Activated T-cell treated with anti-CD3 and anti-CD28 coated beads, Interleukin-2, amount 50 U/mL, for 48 hours (primary cell): ENCODE measurements around the gene TEAD1.
"Not testable (repeated sequence)": the region's sequence is repeated elsewhere in the genome, so short reads cannot be mapped to it uniquely, and the experiment has no call there.

Experiments used
- DNase-seq, 2 experiments: peaks; one replicate each; pipeline ENCODE4 v3.0.0-alpha.2; 2020

TEAD1 gene

GRCh38 chr11:12745787-12746186 is 71.6 kb downstream of the TEAD1 start:
- DNase-seq = no peak

GRCh38 chr11:12746593-12747097 is 72.4 kb downstream of the TEAD1 start:
- DNase-seq = no peak

- no peak for DNase-seq
Measured at GRCh38 chr11:12748561-12748960, 74.3 kb downstream of the TEAD1 start.

GRCh38 chr11:12749442-12749841 is 75.2 kb downstream of the TEAD1 start:
- DNase-seq = no peak

DNA sequence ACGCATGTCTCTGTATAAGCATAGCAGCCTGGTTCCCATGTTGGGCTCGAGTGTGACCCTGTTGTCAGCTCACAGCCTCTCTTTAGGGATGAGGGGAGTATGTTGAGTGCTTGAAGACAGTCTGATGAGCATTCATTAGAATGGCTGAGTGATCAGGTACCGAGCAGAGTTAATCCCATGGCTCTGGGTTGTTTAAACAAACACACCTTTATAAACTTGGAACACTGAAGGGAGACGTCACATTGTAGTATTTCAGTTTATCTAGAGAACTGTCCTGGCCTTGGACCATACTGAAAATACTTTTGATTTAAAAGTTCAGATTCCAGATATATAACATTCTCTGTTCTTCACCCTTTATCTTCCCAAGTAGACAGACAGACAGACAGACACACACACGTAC is 76.0 kb downstream of the TEAD1 start:
- no peak for DNase-seq

DNA sequence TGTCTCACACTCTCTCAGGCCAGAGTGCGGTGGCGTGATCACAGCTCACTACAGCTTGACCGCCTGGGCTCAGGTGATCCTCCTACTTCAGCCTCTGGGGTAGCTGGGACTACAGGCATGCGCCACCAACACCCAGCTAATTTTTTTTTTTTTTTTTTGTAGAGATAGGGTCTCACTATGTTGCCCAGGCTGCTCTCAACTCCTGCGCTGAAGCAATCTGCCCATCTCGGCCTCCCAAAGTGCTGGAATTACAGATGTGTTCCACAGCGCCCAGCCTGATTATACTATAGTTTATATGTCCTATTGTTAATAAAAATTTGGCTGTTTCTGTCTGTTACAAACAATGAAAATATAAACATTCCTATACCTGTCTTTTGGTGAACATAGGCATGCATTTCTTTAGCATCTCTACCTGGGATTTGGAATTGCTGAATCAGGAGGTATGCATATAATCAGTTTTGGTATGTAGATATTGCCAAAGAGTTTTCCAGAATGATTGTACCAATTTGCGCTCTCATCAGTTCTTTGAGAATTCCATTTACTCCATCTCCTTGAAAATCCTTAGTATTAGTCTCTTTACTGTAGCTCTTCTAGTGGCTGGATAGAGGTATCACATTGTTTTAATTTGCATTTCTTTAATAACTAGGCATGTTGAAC is 78.8 kb downstream of the TEAD1 start:
- DNase-seq = no peak

GRCh38 chr11:12754021-12754420 is 79.8 kb downstream of the TEAD1 start:
- no peak for DNase-seq

DNA sequence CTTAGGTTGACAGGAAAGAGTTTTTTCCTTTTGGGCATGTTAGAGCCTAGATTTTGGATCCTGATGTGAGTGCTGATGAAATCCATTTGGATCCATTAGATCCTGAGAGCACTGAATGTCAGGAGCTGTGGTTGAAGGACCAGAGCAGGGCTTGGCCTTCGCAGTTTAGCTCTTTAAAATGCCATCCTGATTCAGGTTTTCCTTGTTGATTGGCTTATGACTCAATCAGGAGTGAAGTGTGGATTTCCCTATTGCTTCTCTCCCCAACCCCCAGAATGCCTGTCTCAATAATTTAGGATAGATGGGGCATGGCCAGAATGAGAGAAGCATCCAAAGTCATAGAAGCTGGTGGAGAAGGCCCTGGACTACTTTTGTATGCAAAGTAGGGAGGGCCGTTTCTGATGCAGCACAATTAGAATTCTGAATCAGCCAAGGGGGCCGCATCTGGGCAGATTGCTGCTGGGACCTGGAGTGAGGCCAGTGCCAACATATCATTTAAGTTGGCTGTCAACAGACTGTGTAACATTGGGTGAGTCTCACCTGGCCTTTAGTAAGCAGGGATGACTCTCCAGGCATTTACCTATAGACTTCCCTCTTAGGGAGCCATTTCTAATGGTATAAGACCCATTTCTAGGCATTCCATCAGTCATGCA is 80.5 kb downstream of the TEAD1 start:
- DNase-seq = no peak

DNA sequence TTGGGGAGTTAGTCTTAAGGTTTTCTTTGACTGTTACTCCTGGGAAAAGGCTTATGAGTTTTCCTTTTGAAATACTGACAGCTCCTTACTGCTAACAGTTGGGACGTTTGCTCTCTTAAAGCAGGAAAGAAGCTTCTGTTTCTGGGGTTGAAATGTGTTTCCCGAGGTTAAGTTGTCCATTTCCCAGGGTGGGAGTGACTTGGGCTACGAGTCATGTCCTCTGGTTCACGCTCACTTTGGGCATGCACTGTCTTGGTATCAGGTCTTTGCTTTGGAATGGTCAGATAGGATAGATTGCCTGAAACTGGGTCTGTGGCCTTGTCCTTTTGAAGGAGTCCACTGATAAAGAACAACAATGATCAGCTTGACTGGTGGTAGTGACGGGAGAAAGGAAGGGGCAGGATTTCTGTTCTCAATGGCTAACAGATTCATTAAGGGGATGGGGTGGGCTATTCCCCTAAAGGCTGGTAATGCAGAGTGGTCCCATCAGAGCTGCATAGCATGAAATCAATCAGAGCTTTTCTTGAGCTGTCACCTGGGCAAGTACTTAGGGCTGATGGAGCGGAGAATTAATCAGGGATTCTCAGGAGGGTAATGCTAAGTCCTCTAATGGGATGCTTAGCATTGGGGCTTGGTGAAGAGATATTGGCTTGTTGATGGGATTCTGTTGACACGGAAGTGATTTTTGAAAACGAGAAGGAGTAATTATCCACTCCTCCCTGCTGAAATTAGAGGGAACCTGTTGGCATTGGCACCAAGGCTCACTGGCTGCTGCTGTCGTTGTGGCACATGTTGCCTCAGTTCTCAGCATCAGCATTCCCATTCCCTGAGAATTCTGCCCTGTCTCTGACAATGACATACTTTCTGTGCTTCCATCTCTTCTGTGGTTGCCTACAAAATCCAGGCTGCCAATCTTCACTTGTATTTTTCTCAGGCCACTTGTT is 81.6 kb downstream of the TEAD1 start:
- DNase-seq = no peak

GRCh38 chr11:12756454-12756806 is 82.2 kb downstream of the TEAD1 start:
- no peak for DNase-seq

DNA sequence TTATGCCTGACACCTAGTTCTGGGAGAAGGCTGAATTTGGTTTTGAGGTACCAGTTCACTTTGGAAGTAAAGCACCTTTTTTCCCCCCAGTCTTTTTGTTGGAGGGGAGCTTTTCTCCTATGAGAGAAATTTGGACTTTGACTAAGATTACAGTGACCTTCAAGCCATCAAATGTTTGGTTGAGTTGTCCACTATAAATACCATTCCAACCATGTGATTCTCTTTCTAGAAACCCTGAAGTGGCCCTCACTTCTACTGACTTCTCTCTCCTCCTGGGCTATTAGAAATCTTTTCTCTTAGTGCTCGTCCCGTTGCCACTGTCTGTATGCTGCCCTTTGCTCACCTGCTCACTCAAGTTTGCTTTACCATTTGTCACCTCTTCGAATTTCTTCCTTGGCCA is 82.6 kb downstream of the TEAD1 start:
- DNase-seq = no peak

DNA sequence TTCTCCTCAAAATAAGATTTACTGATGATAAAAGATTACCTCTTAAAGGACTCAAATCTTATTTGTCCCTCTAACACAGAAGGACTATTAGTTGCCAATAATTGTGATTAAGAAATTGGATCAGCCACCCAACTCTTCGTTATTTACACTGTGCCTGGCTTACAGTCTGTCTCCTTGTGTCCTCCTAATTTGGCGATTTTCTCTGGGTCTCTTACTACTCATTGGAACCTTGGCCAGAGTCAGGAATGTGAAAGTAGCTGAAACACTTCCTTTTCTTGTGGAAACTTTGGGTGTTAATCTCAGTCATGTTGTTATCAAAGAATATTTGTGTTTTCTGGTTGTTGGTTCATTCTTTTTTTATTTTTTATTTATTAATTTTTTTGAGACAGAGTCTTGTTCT is 83.2 kb downstream of the TEAD1 start:
- DNase-seq = no peak

- DNase-seq = not testable (repeated sequence)
Measured at GRCh38 chr11:12758117-12758516, 83.9 kb downstream of the TEAD1 start.

GRCh38 chr11:12761029-12761428 is 86.8 kb downstream of the TEAD1 start:
- no peak for DNase-seq

- no peak for DNase-seq
Measured at GRCh38 chr11:12762278-12762677, 88.1 kb downstream of the TEAD1 start.

- DNase-seq = no peak
Measured at GRCh38 chr11:12762696-12763324, 88.6 kb downstream of the TEAD1 start.

- no peak for DNase-seq
Measured at GRCh38 chr11:12764187-12764914, 90.1 kb downstream of the TEAD1 start.

- no peak for DNase-seq
Measured at GRCh38 chr11:12765428-12765827, 91.2 kb downstream of the TEAD1 start.

DNA sequence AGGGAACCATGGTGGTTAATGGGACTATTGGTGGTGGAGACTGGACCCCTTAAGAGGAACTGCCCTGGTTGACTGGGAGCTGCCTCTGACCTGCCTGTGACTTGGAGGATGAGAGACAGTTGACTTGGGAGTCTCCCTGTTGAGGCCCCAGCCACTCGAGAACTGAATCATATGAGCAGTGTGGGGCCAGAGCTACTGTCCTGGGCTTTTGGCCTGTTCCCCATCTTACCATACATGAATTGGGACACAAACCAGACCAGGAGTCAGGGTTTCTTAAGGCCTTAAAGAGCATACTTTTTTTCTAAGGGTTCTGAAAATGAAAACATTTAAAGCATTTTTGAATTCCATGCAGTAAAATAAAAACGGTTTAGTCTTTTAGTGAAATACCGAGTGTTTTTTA is 92.8 kb downstream of the TEAD1 start:
- no peak for DNase-seq

- no peak for DNase-seq
Measured at GRCh38 chr11:12767577-12767976, 93.4 kb downstream of the TEAD1 start.

DNA sequence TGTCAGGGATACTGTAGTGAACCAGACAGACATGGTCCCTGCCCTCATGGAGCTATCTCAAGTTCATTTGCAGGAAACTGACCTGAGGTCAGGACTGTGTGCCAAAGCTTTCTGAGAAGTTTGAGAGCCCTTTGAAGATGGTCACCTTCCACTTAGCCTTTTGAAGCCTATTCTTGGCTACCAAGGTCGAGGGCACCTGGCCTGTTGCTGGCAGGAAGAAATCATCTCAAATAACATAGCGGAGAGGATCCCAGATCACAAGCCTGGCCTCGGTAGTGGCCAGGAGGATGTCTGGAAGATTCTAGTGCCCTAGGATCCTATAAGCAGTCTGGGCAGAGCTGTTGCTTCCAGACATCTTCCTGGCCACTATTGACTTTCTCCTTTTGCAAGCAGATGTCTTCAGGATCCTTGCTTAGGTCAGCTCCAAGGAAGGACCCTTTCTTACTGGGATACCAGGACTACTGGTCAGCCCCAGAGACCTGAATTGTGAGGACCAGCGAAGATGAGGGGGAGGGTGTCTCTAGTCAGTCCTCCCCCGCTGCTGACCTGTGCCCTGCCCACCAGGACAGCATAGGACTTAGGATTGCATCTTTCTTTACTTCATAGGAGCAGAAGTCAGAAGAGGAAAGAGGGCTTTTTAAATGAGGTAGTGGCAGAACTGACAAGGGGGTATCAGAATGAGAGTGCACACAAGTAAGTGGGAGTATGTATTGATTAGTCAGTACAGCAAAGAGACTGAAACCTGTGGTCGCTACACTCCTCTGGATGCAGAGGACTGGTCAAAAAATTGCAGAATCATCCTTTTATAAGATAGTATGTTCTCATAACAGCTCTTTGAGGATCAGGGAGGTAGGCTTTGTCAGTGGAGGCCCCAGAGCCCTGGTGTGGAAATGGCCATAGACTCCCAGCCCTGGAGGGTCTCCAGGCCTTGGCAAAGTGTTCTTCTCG is 94.8 kb downstream of the TEAD1 start:
- peak in 1 of 2 experiments; percentile 22 for DNase-seq
